ENCODE results near the gene OR10A3.

Gene OR10A3

GRCh38 chr11:7969756-7970646 lies 28.5 kb upstream of the OR10A3 start:
- H3K27me3 ChIP-seq (ENCODE audit: control insufficient read depth, insufficient read depth, low read length): no peaks in the 10 kb centered on the region
- H3K9ac ChIP-seq (ENCODE audit: low read length): no peak overlapping the region
- no peak overlapping the region for H3K27ac ChIP-seq (ENCODE audit: low read length)
- H3K9me3 ChIP-seq (ENCODE audit: control insufficient read depth, low read depth, low read length): no peaks in the 10 kb centered on the region
- no peaks in the 10 kb centered on the region for H3K36me3 ChIP-seq (ENCODE audit: control insufficient read depth, low read depth, low read length)
- H3K4me1 ChIP-seq (ENCODE audit: control insufficient read depth, low read depth, low read length): peaks cover 9% of the 10 kb centered on the region
- H3K4me3 ChIP-seq (ENCODE audit: low read length): no peak overlapping the region

GRCh38 chr11:7968686-7969085 lies 27.2 kb upstream of the OR10A3 start:
- Histone ChIP-seq H3K9me3 (ENCODE audit: control insufficient read depth, low read depth, low read length) (no peaks in the 10 kb centered on the region), H3K4me1 (ENCODE audit: control insufficient read depth, low read depth, low read length) (peaks cover 9% of the 10 kb centered on the region), H3K4me3 (ENCODE audit: low read length) (no peak overlapping the region), H3K9ac (ENCODE audit: low read length) (no peak overlapping the region), H3K27me3 (ENCODE audit: control insufficient read depth, insufficient read depth, low read length) (no peaks in the 10 kb centered on the region), H3K27ac (ENCODE audit: low read length) (no peak overlapping the region), H3K36me3 (ENCODE audit: control insufficient read depth, low read depth, low read length) (no peaks in the 10 kb centered on the region)

GRCh38 chr11:7967826-7968225 lies 26.3 kb upstream of the OR10A3 start:
- Histone ChIP-seq H3K27ac (ENCODE audit: low read length) (no peak overlapping the region), H3K4me1 (ENCODE audit: control insufficient read depth, low read depth, low read length) (peaks cover 9% of the 10 kb centered on the region), H3K9me3 (ENCODE audit: control insufficient read depth, low read depth, low read length) (no peaks in the 10 kb centered on the region), H3K9ac (ENCODE audit: low read length) (no peak overlapping the region), H3K4me3 (ENCODE audit: low read length) (no peak overlapping the region), H3K36me3 (ENCODE audit: control insufficient read depth, low read depth, low read length) (no peaks in the 10 kb centered on the region), H3K27me3 (ENCODE audit: control insufficient read depth, insufficient read depth, low read length) (no peaks in the 10 kb centered on the region)

GRCh38 chr11:7967097-7967496 lies 25.6 kb upstream of the OR10A3 start:
- H3K4me3 ChIP-seq (ENCODE audit: low read length): no peak overlapping the region
- no peaks in the 10 kb centered on the region for H3K27me3 ChIP-seq (ENCODE audit: control insufficient read depth, insufficient read depth, low read length)
- H3K9ac ChIP-seq (ENCODE audit: low read length): no peak overlapping the region
- H3K27ac ChIP-seq (ENCODE audit: low read length): no peak overlapping the region
- no peaks in the 10 kb centered on the region for H3K9me3 ChIP-seq (ENCODE audit: control insufficient read depth, low read depth, low read length)
- H3K4me1 ChIP-seq (ENCODE audit: control insufficient read depth, low read depth, low read length): peaks cover 9% of the 10 kb centered on the region
- no peaks in the 10 kb centered on the region for H3K36me3 ChIP-seq (ENCODE audit: control insufficient read depth, low read depth, low read length)

GRCh38 chr11:7965386-7965785 lies 23.9 kb upstream of the OR10A3 start, which contains the start of gene NLRP10:
TSS of gene NLRP10 (minus strand) at chr11:7965447. CDS start at chr11:7963495, 1,952 bp downstream.
- Histone ChIP-seq H3K4me3 (ENCODE audit: low read length) (no peak within 1 kb of the TSS), H3K27ac (ENCODE audit: low read length) (no peak within 1 kb of the TSS), H3K9me3 (ENCODE audit: control insufficient read depth, low read depth, low read length) (no peaks in the 10 kb centered on the region), H3K4me1 (ENCODE audit: control insufficient read depth, low read depth, low read length) (peaks cover 7% of the 10 kb centered on the region), H3K36me3 (ENCODE audit: control insufficient read depth, low read depth, low read length) (no peaks in the 10 kb centered on the region), H3K9ac (ENCODE audit: low read length) (no peak within 1 kb of the TSS), H3K27me3 (ENCODE audit: control insufficient read depth, insufficient read depth, low read length) (no peaks in the 10 kb centered on the region)

- Histone ChIP-seq H3K4me1 (ENCODE audit: control insufficient read depth, low read depth, low read length) (peaks cover 3% of the 10 kb centered on the region), H3K27ac (ENCODE audit: low read length) (no peak overlapping the region), H3K27me3 (ENCODE audit: control insufficient read depth, insufficient read depth, low read length) (no peaks in the 10 kb centered on the region), H3K4me3 (ENCODE audit: low read length) (no peak overlapping the region), H3K9ac (ENCODE audit: low read length) (no peak overlapping the region), H3K9me3 (ENCODE audit: control insufficient read depth, low read depth, low read length) (no peaks in the 10 kb centered on the region), H3K36me3 (ENCODE audit: control insufficient read depth, low read depth, low read length) (no peaks in the 10 kb centered on the region)
Measured at GRCh38 chr11:7964873-7965272, 23.4 kb upstream of the OR10A3 start.

- H3K27ac ChIP-seq (ENCODE audit: low read length): no peak overlapping the region
- H3K4me1 ChIP-seq (ENCODE audit: control insufficient read depth, low read depth, low read length): peaks cover 3% of the 10 kb centered on the region
- no peak overlapping the region for H3K4me3 ChIP-seq (ENCODE audit: low read length)
- no peak overlapping the region for H3K9ac ChIP-seq (ENCODE audit: low read length)
- no peaks in the 10 kb centered on the region for H3K36me3 ChIP-seq (ENCODE audit: control insufficient read depth, low read depth, low read length)
- H3K27me3 ChIP-seq (ENCODE audit: control insufficient read depth, insufficient read depth, low read length): no peaks in the 10 kb centered on the region
- H3K9me3 ChIP-seq (ENCODE audit: control insufficient read depth, low read depth, low read length): no peaks in the 10 kb centered on the region
Measured at GRCh38 chr11:7964261-7964660, 22.8 kb upstream of the OR10A3 start.

- Histone ChIP-seq H3K9me3 (ENCODE audit: control insufficient read depth, low read depth, low read length) (no peaks in the 10 kb centered on the region), H3K27me3 (ENCODE audit: control insufficient read depth, insufficient read depth, low read length) (no peaks in the 10 kb centered on the region), H3K27ac (ENCODE audit: low read length) (no peak overlapping the region), H3K9ac (ENCODE audit: low read length) (no peak overlapping the region), H3K4me3 (ENCODE audit: low read length) (no peak overlapping the region), H3K4me1 (ENCODE audit: control insufficient read depth, low read depth, low read length) (no peaks in the 10 kb centered on the region), H3K36me3 (ENCODE audit: control insufficient read depth, low read depth, low read length) (no peaks in the 10 kb centered on the region)
Measured at GRCh38 chr11:7955191-7955590, 13.7 kb upstream of the OR10A3 start.

GRCh38 chr11:7949934-7950333 lies 8.4 kb upstream of the OR10A3 start:
- no peak overlapping the region for H3K4me3 ChIP-seq (ENCODE audit: low read length)
- no peaks in the 10 kb centered on the region for H3K36me3 ChIP-seq (ENCODE audit: control insufficient read depth, low read depth, low read length)
- no peak overlapping the region for H3K9ac ChIP-seq (ENCODE audit: low read length)
- no peaks in the 10 kb centered on the region for H3K27me3 ChIP-seq (ENCODE audit: control insufficient read depth, insufficient read depth, low read length)
- no peaks in the 10 kb centered on the region for H3K9me3 ChIP-seq (ENCODE audit: control insufficient read depth, low read depth, low read length)
- no peaks in the 10 kb centered on the region for H3K4me1 ChIP-seq (ENCODE audit: control insufficient read depth, low read depth, low read length)
- H3K27ac ChIP-seq (ENCODE audit: low read length): no peak overlapping the region

- H3K9ac ChIP-seq (ENCODE audit: low read length): no peak overlapping the region
- no peak overlapping the region for H3K27ac ChIP-seq (ENCODE audit: low read length)
- H3K4me3 ChIP-seq (ENCODE audit: low read length): no peak overlapping the region
- no peaks in the 10 kb centered on the region for H3K36me3 ChIP-seq (ENCODE audit: control insufficient read depth, low read depth, low read length)
- H3K9me3 ChIP-seq (ENCODE audit: control insufficient read depth, low read depth, low read length): no peaks in the 10 kb centered on the region
- no peaks in the 10 kb centered on the region for H3K27me3 ChIP-seq (ENCODE audit: control insufficient read depth, insufficient read depth, low read length)
- no peaks in the 10 kb centered on the region for H3K4me1 ChIP-seq (ENCODE audit: control insufficient read depth, low read depth, low read length)
Measured at GRCh38 chr11:7944123-7944522, 2.6 kb upstream of the OR10A3 start.

- Histone ChIP-seq H3K36me3 (ENCODE audit: control insufficient read depth, low read depth, low read length) (no peaks in the 10 kb centered on the region), H3K27ac (ENCODE audit: low read length) (no peak overlapping the region), H3K4me1 (ENCODE audit: control insufficient read depth, low read depth, low read length) (no peaks in the 10 kb centered on the region), H3K27me3 (ENCODE audit: control insufficient read depth, insufficient read depth, low read length) (no peaks in the 10 kb centered on the region), H3K4me3 (ENCODE audit: low read length) (no peak overlapping the region), H3K9me3 (ENCODE audit: control insufficient read depth, low read depth, low read length) (no peaks in the 10 kb centered on the region), H3K9ac (ENCODE audit: low read length) (no peak overlapping the region)
Measured at GRCh38 chr11:7941146-7941545, 362 bp downstream of the OR10A3 start.

- H3K27ac ChIP-seq (ENCODE audit: low read length): no peak overlapping the region
- no peaks in the 10 kb centered on the region for H3K4me1 ChIP-seq (ENCODE audit: control insufficient read depth, low read depth, low read length)
- no peaks in the 10 kb centered on the region for H3K27me3 ChIP-seq (ENCODE audit: control insufficient read depth, insufficient read depth, low read length)
- H3K9ac ChIP-seq (ENCODE audit: low read length): no peak overlapping the region
- no peaks in the 10 kb centered on the region for H3K36me3 ChIP-seq (ENCODE audit: control insufficient read depth, low read depth, low read length)
- H3K4me3 ChIP-seq (ENCODE audit: low read length): no peak overlapping the region
- no peaks in the 10 kb centered on the region for H3K9me3 ChIP-seq (ENCODE audit: control insufficient read depth, low read depth, low read length)
Measured at GRCh38 chr11:7936615-7937014, 4.9 kb downstream of the OR10A3 start.

Data from iPS-18a (cell line).